HEK293T (cell line): Measurements from ENCODE around the gene SLC38A4.
A peak's percentile ranks its signal among the peaks of the same experiment; 100 is the strongest.

Source experiments
- CTCF ChIA-PET: fragments of 350-600 bp; formaldehyde crosslinking; extraction: SDS; loops from one replicate; lab custom pipeline; 2021; ENCODE audit warnings: antibody characterized with exemption, inconsistent platforms; lab: Yijun Ruan, JAX
- POLR2A ChIA-PET: fragments of 350-600 bp; formaldehyde crosslinking; extraction: SDS; loops from one replicate; lab custom pipeline; 2020; ENCODE audit warnings: antibody characterized with exemption, inconsistent platforms; lab: Yijun Ruan, JAX
- DNase-seq: peaks from one replicate; pipeline ENCODE4 v3.0.0; 2012; ENCODE audit warnings: mixed read lengths; ENCODE audit errors: extremely low spot score
- ARNT ChIP-seq: fragments of 450-650 bp; IDR thresholded peaks from 2 replicates; pipeline ENCODE4 v1.6.1; 2017; ENCODE audit warnings: mild to moderate bottlenecking
- BHLHE40 ChIP-seq: fragments of 450-650 bp; IDR thresholded peaks from 2 replicates; pipeline ENCODE4 v1.6.1; 2016; ENCODE audit warnings: mild to moderate bottlenecking, moderate library complexity, borderline replicate concordance
- CTBP1 ChIP-seq: fragments of 450-650 bp; IDR thresholded peaks from 2 replicates; pipeline ENCODE4 v1.6.1; 2016; ENCODE audit warnings: borderline replicate concordance
- ELF4 ChIP-seq: fragments of 450-650 bp; IDR thresholded peaks from 2 replicates; pipeline ENCODE4 v1.6.1; 2017; ENCODE audit warnings: antibody characterized with exemption
- FOXA1 ChIP-seq: fragments of 450-650 bp; IDR thresholded peaks from 2 replicates; pipeline ENCODE4 v1.6.1; 2016; ENCODE audit warnings: mild to moderate bottlenecking
- FOXK2 ChIP-seq: fragments of 450-650 bp; IDR thresholded peaks from 2 replicates; pipeline ENCODE4 v1.6.1; 2016; ENCODE audit warnings: mild to moderate bottlenecking
- FOXM1 ChIP-seq: fragments of 450-650 bp; IDR thresholded peaks from 2 replicates; pipeline ENCODE4 v1.6.1; 2017; ENCODE audit warnings: mild to moderate bottlenecking, borderline replicate concordance
- HDGF ChIP-seq: fragments of 450-650 bp; IDR thresholded peaks from 2 replicates; pipeline ENCODE4 v1.6.1; 2017; ENCODE audit warnings: antibody characterized with exemption, borderline replicate concordance
- L3MBTL2 ChIP-seq: fragments of 450-650 bp; conservative IDR thresholded peaks from 2 replicates; pipeline ENCODE4 v1.6.1; 2016; ENCODE audit warnings: mild to moderate bottlenecking
- LEF1 ChIP-seq: fragments of 450-650 bp; IDR thresholded peaks from 2 replicates; pipeline ENCODE4 v1.6.1; 2017; ENCODE audit warnings: mild to moderate bottlenecking, borderline replicate concordance
- NFRKB ChIP-seq: fragments of 450-650 bp; IDR thresholded peaks from 2 replicates; pipeline ENCODE4 v1.6.1; 2016; ENCODE audit warnings: mild to moderate bottlenecking, moderate library complexity
- SP1 ChIP-seq: fragments of 450-650 bp; IDR thresholded peaks from 2 replicates; pipeline ENCODE4 v1.6.1; 2017
- SUZ12 ChIP-seq: fragments of 450-650 bp; IDR thresholded peaks from 2 replicates; pipeline ENCODE4 v1.6.1; 2016; ENCODE audit warnings: mild to moderate bottlenecking
- TARDBP ChIP-seq: fragments of 450-650 bp; IDR thresholded peaks from 2 replicates; pipeline ENCODE4 v1.6.1; 2016
- ZNF384 ChIP-seq: fragments of 450-650 bp; IDR thresholded peaks from 2 replicates; pipeline ENCODE4 v1.6.1; 2016
- TF ChIP-seq, protein P1 (sequence below): fragments of 450-650 bp; IDR thresholded peaks from 2 replicates; pipeline ENCODE4 v1.6.1; 2016

The SLC38A4 gene

GRCh38 chr12:46774322-46774633 lies 51.5 kb downstream of the SLC38A4 start:
- DNase-seq = no peak
- ChIA-PET CTCF (interaction anchor here (0.7 kb wide), 1 partner anchor 229 kb away, joined by 4 read pairs; no protein-coding TSS in a partner anchor), POLR2A (no interaction called here)
- TF ChIP-seq, protein P1, sequence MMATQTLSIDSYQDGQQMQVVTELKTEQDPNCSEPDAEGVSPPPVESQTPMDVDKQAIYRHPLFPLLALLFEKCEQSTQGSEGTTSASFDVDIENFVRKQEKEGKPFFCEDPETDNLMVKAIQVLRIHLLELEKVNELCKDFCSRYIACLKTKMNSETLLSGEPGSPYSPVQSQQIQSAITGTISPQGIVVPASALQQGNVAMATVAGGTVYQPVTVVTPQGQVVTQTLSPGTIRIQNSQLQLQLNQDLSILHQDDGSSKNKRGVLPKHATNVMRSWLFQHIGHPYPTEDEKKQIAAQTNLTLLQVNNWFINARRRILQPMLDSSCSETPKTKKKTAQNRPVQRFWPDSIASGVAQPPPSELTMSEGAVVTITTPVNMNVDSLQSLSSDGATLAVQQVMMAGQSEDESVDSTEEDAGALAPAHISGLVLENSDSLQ = no peak
- no peak for TF ChIP-seq LEF1
- TF ChIP-seq FOXM1 = no peak
- no peak for TF ChIP-seq CTBP1

- no peak for TF ChIP-seq FOXM1
- no peak for TF ChIP-seq HDGF
- no peak for TF ChIP-seq FOXK2
- TF ChIP-seq FOXA1 = no peak
- TF ChIP-seq ZNF384 = no peak
- CTCF ChIA-PET = interaction anchor here (0.7 kb wide), 1 partner anchor 230 kb away, joined by 4 read pairs; no protein-coding TSS in a partner anchor
- no peak for DNase-seq
- POLR2A ChIA-PET = no interaction called here
Observed at GRCh38 chr12:46773586-46774321, 52.0 kb downstream of the SLC38A4 start.

DNA sequence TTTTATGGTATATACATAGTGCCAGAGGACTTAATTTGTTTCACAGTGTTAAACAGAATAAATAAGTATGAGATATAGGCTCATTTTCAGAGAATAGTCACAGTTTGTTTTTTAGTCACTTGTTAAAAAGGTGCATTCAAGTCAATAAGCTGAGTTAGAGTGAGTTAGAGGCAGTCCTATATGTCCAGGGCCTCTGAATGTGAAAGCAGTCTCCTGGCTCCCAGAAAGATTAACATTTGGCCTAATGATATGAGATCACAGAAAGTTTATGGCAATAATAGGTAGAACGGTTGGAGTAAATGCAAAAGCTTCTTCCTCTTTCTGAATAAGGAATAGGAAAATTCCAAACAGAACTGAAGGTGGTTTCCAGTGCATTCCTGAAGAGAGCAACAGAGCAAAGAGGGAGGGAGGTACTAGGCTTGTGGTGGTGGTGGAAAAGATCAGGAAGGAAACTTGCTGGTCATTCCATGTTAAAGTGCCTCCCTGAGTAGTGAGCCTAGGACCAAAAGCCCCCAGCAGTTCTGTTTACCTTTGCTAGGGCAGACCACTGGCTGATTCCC lies 54.4 kb downstream of the SLC38A4 start:
- TF ChIP-seq, protein P1 = no peak
- no peak for TF ChIP-seq HDGF
- no peak for TF ChIP-seq ARNT
- no peak for TF ChIP-seq NFRKB
- no peak for TF ChIP-seq FOXA1
- no peak for TF ChIP-seq BHLHE40
- no peak for TF ChIP-seq FOXM1
- no peak for TF ChIP-seq TARDBP
- TF ChIP-seq L3MBTL2 = no peak
- no peak for TF ChIP-seq SUZ12
- no peak for TF ChIP-seq ELF4
- TF ChIP-seq LEF1 = no peak
- TF ChIP-seq ZNF384 = no peak
- no peak for TF ChIP-seq FOXK2
- no peak for TF ChIP-seq SP1
- no peak for TF ChIP-seq CTBP1
- DNase-seq = no peak
- POLR2A ChIA-PET = no interaction called here
- CTCF ChIA-PET = no interaction called here

GRCh38 chr12:46770501-46771183 lies 55.2 kb downstream of the SLC38A4 start:
- ChIA-PET POLR2A (no interaction called here), CTCF (interaction anchor here (0.7 kb wide), 1 partner anchor 99 kb away, joined by 3 read pairs; no protein-coding TSS in a partner anchor)
- DNase-seq = peak; percentile 12

DNA sequence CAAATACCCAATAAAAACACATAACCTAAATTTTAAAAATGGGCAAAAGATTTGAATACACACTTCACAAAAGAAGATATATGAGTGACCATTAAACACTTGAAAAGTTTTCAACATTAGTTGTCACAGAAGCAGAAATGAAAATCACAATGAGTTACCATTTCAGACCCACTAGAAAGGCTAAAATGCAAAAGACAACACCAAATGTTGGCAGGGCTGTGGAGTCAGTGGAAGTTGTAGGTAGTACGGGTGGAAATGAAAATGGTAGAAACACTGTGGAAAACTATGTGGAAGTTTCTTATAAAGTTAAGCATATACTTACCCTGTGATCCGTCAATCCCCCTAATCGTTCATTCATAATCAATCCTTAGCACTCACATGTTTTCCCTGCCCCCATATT lies 61.8 kb downstream of the SLC38A4 start:
- no peak for TF ChIP-seq HDGF
- no peak for TF ChIP-seq L3MBTL2
- no peak for TF ChIP-seq CTBP1
- no peak for TF ChIP-seq FOXK2
- no peak for TF ChIP-seq FOXA1
- no peak for TF ChIP-seq NFRKB
- no peak for TF ChIP-seq ARNT
- no peak for TF ChIP-seq SUZ12
- TF ChIP-seq ELF4 = no peak
- no peak for TF ChIP-seq ZNF384
- no peak for TF ChIP-seq LEF1
- no peak for TF ChIP-seq BHLHE40
- TF ChIP-seq FOXM1 = no peak
- DNase-seq = no peak
- ChIA-PET CTCF (no interaction called here), POLR2A (no interaction called here)

More at GRCh38 chr12:46770501-46771183, 55.2 kb downstream of the SLC38A4 start:
- TF ChIP-seq, protein P1 = no peak
- TF ChIP-seq NFRKB (no peak), CTBP1 (no peak), FOXM1 (no peak), FOXA1 (no peak), ARNT (no peak), HDGF (no peak), ZNF384 (no peak), L3MBTL2 (no peak), LEF1 (no peak), SP1 (no peak), ELF4 (no peak), BHLHE40 (no peak), TARDBP (no peak), SUZ12 (no peak), FOXK2 (no peak)
